Measurements from ENCODE around the gene JARID2. TPM values are rescaled to one million over a fixed set of nuclear protein-coding genes. Genes with fewer than 3 reads are reported as not detected.

Gene JARID2
- total and polyA plus RNA-seq, 2 of the 8 experiments (the other 6 are each of a cell fraction or from before 2014, with no cell fraction given), result 60.1 to 239 TPM

GRCh38 chr6:15530411-15530810 lies 284.5 kb downstream of the JARID2 start:
- H2AFZ ChIP-seq (ENCODE audit: low read length), result no peak overlapping the region
- no peak overlapping the region for H3K27ac ChIP-seq (ENCODE audit: low read depth, low read length)
- no peaks in the 10 kb centered on the region for H3K27me3 ChIP-seq (replicated peaks in 1 of 4; ENCODE audit: control insufficient read depth in 3 of 4, extremely low read depth in 1 of 4, insufficient read depth in 3 of 4, low read length in 3 of 4)
- H3K79me2 ChIP-seq (ENCODE audit: control insufficient read depth in 1 of 2, insufficient read depth in 2 of 2, low read length in 2 of 2), result no peaks in the 10 kb centered on the region
- no peaks in the 10 kb centered on the region for H3K4me1 ChIP-seq (replicated peaks in 1 of 4; ENCODE audit: control insufficient read depth in 3 of 4, insufficient read depth in 4 of 4, low read length in 3 of 4)
- H3K4me2 ChIP-seq (ENCODE audit: insufficient read depth in 1 of 2, low read depth in 2 of 2, low read length in 2 of 2), result no peak overlapping the region
- H2BK5ac ChIP-seq (ENCODE audit: low read depth, low read length), result no peak overlapping the region
- H2BK15ac ChIP-seq (ENCODE audit: low read length), result no peak overlapping the region
- H2BK20ac ChIP-seq (ENCODE audit: low read length), result no peak overlapping the region
- peak in 1 of 2 experiments; percentile 46 for DNase-seq (ENCODE audit: low read depth in 1 of 2, low spot score in 2 of 2)
- WGBS, 2 experiments (ENCODE audit: extremely low coverage in 1 of 2, insufficient coverage in 1 of 2, insufficient read length in 1 of 2, insufficient replicate concordance in 2 of 2, low coverage in 1 of 2, low lambda C conversion rate in 2 of 2, missing lambda C conversion rate in 1 of 2), result 92% methylated on average over 10 of the region's 10 CpGs; no CpG with 5 or more reads in 1 of the 2 experiments
- peaks cover 2% of the 10 kb centered on the region; the same call in 1 of the 2 replicates for H3K79me1 ChIP-seq (ENCODE audit: low read depth, low read length)
- peaks cover 0 to 5% (median 0%) of the 10 kb centered on the region in 4 experiments; a peak in 3 of 8 replicates for H3K36me3 ChIP-seq (ENCODE audit: control insufficient read depth in 2 of 4, insufficient read depth in 4 of 4, low read length in 3 of 4)
- H3K18ac ChIP-seq (ENCODE audit: extremely low read depth, low read length), result no peak overlapping the region
- H2AK5ac ChIP-seq (ENCODE audit: low read depth, low read length), result no peak overlapping the region
- H3K4me3 ChIP-seq (ENCODE audit: extremely low read depth in 1 of 4, insufficient read depth in 2 of 4, low read depth in 3 of 4, low read length in 4 of 4), result no peak overlapping the region
- ChIA-PET CTCF (ENCODE audit: partially characterized antibody) (interaction anchor here (1.7 kb wide), 1 partner anchor 93 kb away, joined by 5 read pairs; no protein-coding TSS in a partner anchor), POLR2A (ENCODE audit: partially characterized antibody) (interaction anchor here (0.8 kb wide), 1 partner anchor 9 kb away, joined by 3 read pairs; no protein-coding TSS in a partner anchor)
- H4K5ac ChIP-seq (ENCODE audit: insufficient read length, low read depth, low read length), result no peak overlapping the region
- H2BK120ac ChIP-seq (replicated peaks; ENCODE audit: low read depth, low read length), result no peak overlapping the region
- no peak for TF ChIP-seq GABPA (IDR thresholded peaks at IDR 0.05; ENCODE audit: borderline replicate concordance, insufficient read depth, low read length)
- no peak for TF ChIP-seq JUND (IDR thresholded peaks at IDR 0.05; ENCODE audit: low read length)
- TF ChIP-seq TBP (IDR thresholded peaks at IDR 0.05; ENCODE audit: low read depth, low read length), result no peak
- no peak for TF ChIP-seq NANOG (IDR thresholded peaks at IDR 0.05; ENCODE audit: insufficient read depth, low read depth, low read length, poor library complexity, severe bottlenecking)
- no peak for TF ChIP-seq TEAD4 (IDR thresholded peaks at IDR 0.05; ENCODE audit: low read depth, low read length)
- TF ChIP-seq TAF7 (optimal IDR thresholded peaks at IDR 0.05; ENCODE audit: borderline replicate concordance, low read depth, low read length), result no peak
- no peak for TF ChIP-seq HDAC6 (IDR thresholded peaks at IDR 0.05; ENCODE audit: low read depth, low read length)
- TF ChIP-seq SIRT6 (IDR thresholded peaks at IDR 0.05; ENCODE audit: low read length), result no peak
- TF ChIP-seq RBBP5 (IDR thresholded peaks at IDR 0.05; ENCODE audit: borderline replicate concordance, low read depth, low read length), result no peak
- no peak for TF ChIP-seq FOSL1 (IDR thresholded peaks at IDR 0.05; ENCODE audit: insufficient read depth, low read depth, low read length)
- FAIRE-seq, result no peak
- no peak overlapping the region for H3K4ac ChIP-seq (replicated peaks; ENCODE audit: insufficient read length, low read depth, low read length)
- no peak overlapping the region for H4K8ac ChIP-seq (ENCODE audit: extremely low read depth, insufficient read depth, low read length)
- H3K9me3 ChIP-seq (ENCODE audit: insufficient read depth in 2 of 2, low read depth in 1 of 2, low read length in 1 of 2), result peaks cover 5 to 8% of the 10 kb centered on the region in 2 experiments; a peak in 2 of 4 replicates
- no peak overlapping the region for H3K23ac ChIP-seq (ENCODE audit: insufficient read length)
- H3K23me2 ChIP-seq (ENCODE audit: low read depth, low read length), result no peaks in the 10 kb centered on the region
- H2BK12ac ChIP-seq (ENCODE audit: low read depth, low read length), result no peak overlapping the region
- H4K20me1 ChIP-seq (replicated peaks in 1 of 2; ENCODE audit: control insufficient read depth in 1 of 2, insufficient read depth in 2 of 2, low read length in 2 of 2), result no peaks in the 10 kb centered on the region
- no peak overlapping the region for H3K14ac ChIP-seq (ENCODE audit: insufficient read length)
- H3K9ac ChIP-seq (replicated peaks in 1 of 4; ENCODE audit: extremely low read depth in 1 of 4, low read depth in 3 of 4, low read length in 3 of 4), result no peak overlapping the region
- H4K91ac ChIP-seq (replicated peaks; ENCODE audit: insufficient read length, low read length), result no peak overlapping the region
- H3K56ac ChIP-seq (replicated peaks; ENCODE audit: insufficient read length, low read depth, low read length), result no peak overlapping the region
